Kidney epithelial cell (primary cell): ENCODE measurements around the gene PTPN3. TPM values are rescaled to one million over a fixed set of nuclear protein-coding genes. Genes with fewer than 3 reads are reported as not detected.
A peak's percentile ranks its signal among the peaks of the same experiment; 100 is the strongest.

Experiments
- DNase-seq: peaks from one replicate; pipeline ENCODE4 v3.0.0-alpha.2; 2010; ENCODE audit warnings: low read depth
- H3K27me3 ChIP-seq: 2 replicates; pipeline ENCODE4 v1.6.0; 2011; ENCODE audit warnings: low read length; ENCODE audit not compliant: control insufficient read depth, insufficient read depth
- H3K36me3 ChIP-seq: 2 replicates; pipeline ENCODE4 v1.5.1; 2011; ENCODE audit warnings: low read length; ENCODE audit not compliant: control insufficient read depth, insufficient read depth
- H3K4me3 ChIP-seq: 2 replicates; pipeline ENCODE4 v1.5.1; 2011; ENCODE audit warnings: low read depth, mild to moderate bottlenecking, control low read depth, low read length
- total RNA-seq: library from RNA; depleted of rRNA; stranded (reverse); fragments of >200 nt; gene quantifications from 2 replicates; pipeline ENCODE4 v1.2.3, GENCODE V29; 2015
- TF ChIP-seq, protein P1 (sequence below): IDR thresholded peaks from 2 replicates; pipeline ENCODE4 v1.5.1; 2011; ENCODE audit warnings: mild to moderate bottlenecking, moderate library complexity, low read length, control low read depth, inconsistent platforms; ENCODE audit not compliant: insufficient read depth, poor library complexity, severe bottlenecking

The PTPN3 gene
- total RNA-seq, 1 donor from 2014 or later, result 33.6 TPM

DNA sequence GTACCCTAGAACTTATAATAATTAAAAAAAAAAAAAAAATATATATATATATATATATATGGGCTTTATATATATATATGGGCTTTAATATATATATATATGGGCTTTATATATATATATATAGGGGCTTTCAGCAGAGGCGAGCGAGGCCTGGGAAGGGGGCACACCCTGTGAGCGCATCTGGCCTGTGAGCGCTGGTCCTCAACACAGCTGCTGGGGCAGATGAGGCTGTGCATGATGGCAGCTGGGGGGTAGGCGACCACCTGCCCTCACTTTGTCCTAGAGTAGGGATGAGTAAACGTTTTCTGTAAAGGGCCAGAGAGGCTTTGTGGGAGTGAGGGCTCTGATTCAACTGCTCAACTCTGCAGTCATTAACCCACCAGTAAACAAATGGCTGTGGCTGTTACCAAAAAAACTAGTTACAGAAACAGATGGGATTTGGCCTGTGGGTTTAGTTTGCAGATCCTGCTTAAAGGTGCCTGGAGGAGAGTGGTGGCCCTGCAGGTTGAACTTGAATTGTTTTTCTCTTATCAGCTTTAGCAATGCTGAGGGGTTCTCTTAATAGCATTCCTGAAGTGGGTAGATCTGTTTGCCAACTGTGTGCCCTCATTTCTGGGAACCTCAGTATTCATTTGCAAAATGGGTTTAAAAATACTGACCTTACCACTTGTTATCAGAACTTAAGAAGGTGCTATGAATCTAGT, 89.2 kb downstream of the PTPN3 start:
- Histone ChIP-seq H3K36me3 (no peaks in the 10 kb centered on the region), H3K27me3 (no peaks in the 10 kb centered on the region), H3K4me3 (no peak overlapping the region)
- DNase-seq, result no peak
- TF ChIP-seq, protein P1, sequence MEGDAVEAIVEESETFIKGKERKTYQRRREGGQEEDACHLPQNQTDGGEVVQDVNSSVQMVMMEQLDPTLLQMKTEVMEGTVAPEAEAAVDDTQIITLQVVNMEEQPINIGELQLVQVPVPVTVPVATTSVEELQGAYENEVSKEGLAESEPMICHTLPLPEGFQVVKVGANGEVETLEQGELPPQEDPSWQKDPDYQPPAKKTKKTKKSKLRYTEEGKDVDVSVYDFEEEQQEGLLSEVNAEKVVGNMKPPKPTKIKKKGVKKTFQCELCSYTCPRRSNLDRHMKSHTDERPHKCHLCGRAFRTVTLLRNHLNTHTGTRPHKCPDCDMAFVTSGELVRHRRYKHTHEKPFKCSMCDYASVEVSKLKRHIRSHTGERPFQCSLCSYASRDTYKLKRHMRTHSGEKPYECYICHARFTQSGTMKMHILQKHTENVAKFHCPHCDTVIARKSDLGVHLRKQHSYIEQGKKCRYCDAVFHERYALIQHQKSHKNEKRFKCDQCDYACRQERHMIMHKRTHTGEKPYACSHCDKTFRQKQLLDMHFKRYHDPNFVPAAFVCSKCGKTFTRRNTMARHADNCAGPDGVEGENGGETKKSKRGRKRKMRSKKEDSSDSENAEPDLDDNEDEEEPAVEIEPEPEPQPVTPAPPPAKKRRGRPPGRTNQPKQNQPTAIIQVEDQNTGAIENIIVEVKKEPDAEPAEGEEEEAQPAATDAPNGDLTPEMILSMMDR, result no peak

DNA sequence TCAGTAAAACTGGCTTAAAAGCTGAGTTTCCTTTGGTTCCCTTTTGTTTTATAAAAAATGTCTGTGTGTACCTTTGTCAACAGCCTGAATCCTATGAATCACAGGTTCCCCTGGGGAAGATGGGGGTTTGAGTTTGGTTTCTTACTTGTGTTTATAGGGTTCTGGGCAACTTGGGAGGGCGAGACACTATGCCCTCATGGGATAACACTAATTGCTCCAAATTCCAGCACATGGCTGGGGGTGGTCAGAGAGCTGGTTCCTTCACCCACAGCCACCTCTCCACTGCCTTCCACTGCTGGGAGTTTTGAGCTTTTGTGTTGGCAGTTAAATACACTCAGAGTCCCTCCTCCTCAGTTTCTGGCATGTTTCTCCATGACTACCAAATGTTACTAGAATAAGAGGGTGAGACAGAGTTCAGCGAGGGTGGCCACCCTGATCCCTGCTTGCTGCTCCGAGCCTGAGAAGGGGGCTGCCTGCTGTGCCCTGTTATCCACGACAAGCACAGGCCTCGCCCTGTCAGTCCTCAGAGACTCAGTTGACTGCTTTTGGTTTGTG, 94.3 kb downstream of the PTPN3 start:
- TF ChIP-seq, protein P1, result no peak
- no peak for DNase-seq
- Histone ChIP-seq H3K36me3 (peaks cover 1% of the 10 kb centered on the region), H3K4me3 (no peak overlapping the region), H3K27me3 (no peaks in the 10 kb centered on the region)

DNA sequence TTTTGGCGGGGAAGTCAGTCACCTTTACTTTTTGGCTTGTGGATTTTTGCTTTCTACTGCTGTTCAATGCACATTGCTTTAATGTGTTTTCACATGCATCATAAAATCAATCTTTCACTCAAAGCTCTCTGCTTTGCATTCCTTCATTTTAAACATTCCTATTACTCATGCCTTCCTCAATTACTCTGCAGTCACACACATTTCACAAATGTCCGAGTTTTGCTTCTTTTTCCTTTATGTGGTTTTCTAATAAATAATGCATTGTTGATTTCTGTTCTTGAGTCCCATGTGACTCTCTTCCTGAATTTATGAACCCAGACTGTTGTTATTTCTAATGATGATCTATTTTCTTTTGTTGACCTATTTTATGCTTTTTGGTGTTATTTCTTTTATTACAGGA, 95.0 kb downstream of the PTPN3 start:
- TF ChIP-seq, protein P1, result no peak
- no peak for DNase-seq
- Histone ChIP-seq H3K27me3 (no peaks in the 10 kb centered on the region), H3K4me3 (no peak overlapping the region), H3K36me3 (peaks cover 1% of the 10 kb centered on the region)

DNA sequence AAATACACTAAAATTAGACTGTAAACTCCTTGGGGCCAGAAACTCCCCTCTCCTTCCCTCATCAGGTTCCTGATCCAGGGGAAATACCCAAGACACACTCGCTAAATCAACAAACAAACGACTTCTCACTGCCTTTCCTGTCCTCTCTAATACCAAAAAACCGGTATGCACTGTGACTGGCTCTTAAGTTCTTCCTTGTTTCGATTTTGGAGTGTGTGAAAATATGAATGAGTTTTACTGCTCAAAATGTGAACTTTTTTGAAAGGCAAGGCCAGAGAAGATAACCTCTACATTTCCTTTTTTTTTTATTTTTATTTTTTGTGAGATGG, 96.2 kb downstream of the PTPN3 start:
- Histone ChIP-seq H3K27me3 (no peaks in the 10 kb centered on the region), H3K4me3 (no peak overlapping the region), H3K36me3 (peaks cover 1% of the 10 kb centered on the region)
- TF ChIP-seq, protein P1, result no peak
- DNase-seq, result no peak

DNA sequence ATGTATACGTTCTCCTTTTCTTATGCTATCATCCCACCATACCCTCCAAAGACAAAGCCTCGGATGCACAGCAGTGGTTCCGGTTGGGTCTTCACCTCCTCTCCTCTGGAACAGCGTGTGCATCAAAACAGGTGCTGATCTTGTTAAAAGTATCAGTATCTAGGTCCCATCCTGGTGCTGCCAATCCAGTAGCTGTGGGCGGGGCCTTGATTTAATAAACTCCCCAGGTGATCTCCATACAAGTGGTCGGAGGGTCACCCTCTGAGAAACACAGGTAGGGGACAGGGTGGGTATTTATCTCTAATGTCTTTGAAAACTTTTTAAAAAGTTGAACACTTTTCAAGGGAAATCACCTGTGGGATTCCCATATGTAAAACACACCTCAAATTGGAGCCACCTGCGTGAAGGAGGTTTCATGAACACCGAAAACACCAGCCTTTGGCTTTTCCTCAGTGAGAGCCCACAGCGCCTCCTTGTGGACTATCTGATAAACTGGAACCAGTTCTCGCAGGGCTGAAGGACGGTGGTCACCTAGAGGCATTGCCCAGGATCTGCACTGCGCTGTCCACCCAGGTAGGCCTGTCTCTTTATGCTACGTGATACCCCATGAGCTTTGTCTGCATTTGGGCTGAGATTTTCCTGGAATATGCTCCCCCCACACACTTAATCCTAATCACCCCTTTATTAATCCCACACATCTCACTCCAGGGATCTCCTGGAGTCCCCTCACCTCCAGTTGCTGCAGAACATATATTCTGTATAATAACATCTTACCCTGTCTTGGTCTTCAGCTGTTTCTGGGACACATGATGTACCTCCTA, 96.7 kb downstream of the PTPN3 start:
- peaks cover 1% of the 10 kb centered on the region for H3K36me3 ChIP-seq
- DNase-seq, result no peak
- TF ChIP-seq, protein P1, result peak; percentile 81
- H3K4me3 ChIP-seq, result no peak overlapping the region
- no peaks in the 10 kb centered on the region for H3K27me3 ChIP-seq
